LHCN-M2 (cell line): ENCODE data around the gene IRF8. TPM values are rescaled to one million over a fixed set of nuclear protein-coding genes. Genes with fewer than 3 reads are reported as not detected.

ENCODE experiments used
- DNase-seq: peaks from one replicate; pipeline ENCODE4 v3.0.0-alpha.2; 2012; ENCODE audit warnings: low read depth
- total RNA-seq: library from RNA; depleted of rRNA; stranded (reverse); fragments of >200 nt; gene quantifications from 2 replicates; pipeline ENCODE4 v1.2.3, GENCODE V29; 2014; rRNA removed

Gene IRF8
- total RNA-seq, 1 experiment from 2014 or later, result not detected

DNA sequence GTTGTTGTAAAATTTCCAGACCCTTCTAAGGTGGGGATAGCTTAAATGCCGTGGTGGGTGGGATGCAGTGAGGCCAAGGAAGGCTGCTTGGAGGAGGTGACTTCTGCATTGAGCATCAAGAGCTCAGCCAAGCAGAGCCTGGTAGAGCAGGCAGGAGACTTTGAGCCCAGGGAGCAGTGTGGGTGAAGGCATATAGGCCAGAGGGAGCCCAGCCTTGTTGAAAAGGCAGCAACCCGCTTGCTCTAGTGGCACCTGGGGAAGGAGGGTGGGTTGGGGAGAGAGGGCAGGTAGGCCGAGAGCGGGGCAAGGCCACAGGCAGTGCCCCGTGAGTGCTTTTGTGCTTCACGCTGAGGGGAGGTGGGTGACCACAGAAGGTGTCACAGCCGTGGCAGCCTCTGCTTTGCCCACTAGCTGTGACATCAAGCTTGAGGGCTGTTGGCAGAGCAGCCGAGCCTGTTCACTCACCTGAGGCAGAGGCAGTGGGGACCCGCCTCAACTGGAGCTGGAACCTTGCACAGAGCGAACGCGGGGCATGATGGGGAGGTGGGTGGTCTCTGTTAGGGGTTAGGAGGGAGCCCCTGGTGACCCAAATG, 56.1 kb downstream of the IRF8 start:
- no peak for DNase-seq

DNA sequence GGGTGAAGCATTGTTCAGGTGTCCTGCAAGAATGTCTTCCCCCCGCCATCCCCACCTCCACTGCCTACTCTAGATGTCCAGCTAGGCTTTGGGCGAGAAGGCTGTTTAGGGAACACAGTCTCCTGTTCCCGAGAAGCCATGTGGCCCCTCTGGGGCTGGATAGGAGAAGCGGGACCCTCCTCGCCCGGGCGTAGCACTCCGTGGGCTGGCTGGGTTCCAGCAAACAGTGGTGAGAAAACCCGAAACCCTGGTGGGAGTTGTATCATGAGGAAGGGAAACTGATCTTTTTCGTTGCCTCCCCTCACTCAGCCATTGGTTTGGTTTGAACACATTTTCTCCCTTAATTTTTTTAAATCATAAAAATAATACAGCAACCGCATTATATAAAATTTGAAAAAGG, 56.6 kb downstream of the IRF8 start:
- DNase-seq, result no peak

GRCh38 chr16:85956426-85956825, 57.5 kb downstream of the IRF8 start:
- no peak for DNase-seq

GRCh38 chr16:85958731-85959130, 59.8 kb downstream of the IRF8 start:
- no peak for DNase-seq

DNA sequence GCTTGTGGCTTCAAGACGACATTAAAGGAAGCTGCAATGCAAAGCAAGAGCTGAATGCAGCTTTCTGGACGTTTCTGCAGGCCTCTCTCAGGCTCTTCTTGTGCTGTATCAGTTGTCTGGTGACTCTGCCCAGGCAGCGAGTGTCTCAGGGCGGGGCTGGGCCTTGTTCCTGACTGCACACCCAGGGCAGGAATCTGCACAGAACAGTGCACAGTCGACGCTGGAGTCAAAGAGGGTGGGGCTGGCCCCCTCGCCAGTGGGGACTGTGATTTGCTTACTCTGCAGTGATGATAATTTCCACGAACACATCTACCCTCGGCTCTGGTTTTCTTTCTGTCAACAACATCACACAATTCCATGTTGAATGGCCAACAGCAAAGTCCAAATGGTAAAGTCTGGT, 60.7 kb downstream of the IRF8 start:
- no peak for DNase-seq

- DNase-seq, result no peak
Measured at GRCh38 chr16:85960486-85961046, 61.6 kb downstream of the IRF8 start.

DNA sequence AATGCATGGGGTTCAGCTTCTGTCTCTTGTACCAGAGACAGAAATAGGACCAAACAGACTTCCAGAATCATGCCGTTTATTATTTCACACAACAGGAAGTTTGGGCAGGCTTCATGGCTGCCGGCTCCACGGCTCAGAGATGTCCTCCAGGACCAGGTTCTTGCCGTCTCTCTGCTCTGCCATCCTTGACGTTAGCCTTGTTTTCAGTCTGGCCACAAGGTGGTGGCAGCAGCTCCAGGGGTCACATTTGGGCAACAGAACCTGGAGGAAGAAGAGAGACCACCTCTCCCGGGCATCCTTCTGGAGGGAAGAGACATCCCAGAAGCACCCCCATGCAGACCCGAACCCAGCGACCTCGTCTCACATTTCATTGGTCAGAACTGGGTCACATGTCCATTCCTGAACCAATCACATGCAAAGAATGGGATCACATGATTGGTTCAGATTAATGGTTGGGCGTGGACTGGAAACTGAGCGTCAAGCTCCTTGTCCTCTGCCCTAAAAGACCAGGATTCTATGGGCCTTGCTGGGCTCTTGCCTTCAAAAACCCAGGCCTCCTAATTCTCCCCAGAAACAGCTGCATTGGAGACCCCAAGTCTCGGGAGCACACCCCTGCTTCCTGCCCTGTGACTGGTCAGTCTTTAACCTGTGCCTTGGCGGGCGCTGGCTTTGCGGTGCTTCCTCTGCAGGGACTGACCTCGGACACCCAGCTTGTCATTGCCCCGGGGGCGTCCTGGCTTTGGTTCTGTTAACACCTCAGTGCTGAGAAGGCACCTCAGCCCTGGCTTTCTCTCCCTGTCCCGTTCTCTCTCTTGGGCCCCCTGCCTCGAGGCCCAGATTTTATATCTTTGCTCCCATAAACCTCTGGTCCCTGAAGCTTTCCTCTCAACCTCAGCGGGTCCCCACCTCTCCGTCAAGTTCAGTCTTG, 63.3 kb downstream of the IRF8 start:
- DNase-seq, result no peak

DNA sequence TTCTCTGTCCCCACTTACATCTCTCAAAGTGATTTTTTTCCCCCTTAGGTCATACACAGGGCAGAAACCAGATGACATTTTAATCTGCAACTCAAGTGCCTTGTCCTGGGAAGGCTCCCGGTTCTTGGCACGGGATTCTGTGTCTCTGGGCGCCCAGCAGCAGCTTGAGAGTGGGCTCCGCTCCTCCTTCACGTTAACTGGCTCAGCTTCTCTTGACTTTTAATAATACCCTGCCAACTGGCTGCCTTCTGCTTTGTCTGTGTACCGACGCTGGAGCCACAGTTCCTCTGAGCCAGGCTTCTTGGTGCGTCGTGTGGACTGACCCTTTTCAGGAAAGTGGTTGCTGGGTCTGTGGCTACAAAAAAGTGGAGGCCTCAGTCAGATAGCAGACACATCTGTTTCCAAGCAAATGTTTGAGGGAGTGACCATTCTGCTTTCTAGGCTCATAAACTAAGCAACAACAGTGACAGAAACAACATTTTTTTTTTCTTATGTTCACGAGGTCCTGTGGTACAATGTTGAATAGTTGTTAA, 64.9 kb downstream of the IRF8 start:
- no peak for DNase-seq

DNA sequence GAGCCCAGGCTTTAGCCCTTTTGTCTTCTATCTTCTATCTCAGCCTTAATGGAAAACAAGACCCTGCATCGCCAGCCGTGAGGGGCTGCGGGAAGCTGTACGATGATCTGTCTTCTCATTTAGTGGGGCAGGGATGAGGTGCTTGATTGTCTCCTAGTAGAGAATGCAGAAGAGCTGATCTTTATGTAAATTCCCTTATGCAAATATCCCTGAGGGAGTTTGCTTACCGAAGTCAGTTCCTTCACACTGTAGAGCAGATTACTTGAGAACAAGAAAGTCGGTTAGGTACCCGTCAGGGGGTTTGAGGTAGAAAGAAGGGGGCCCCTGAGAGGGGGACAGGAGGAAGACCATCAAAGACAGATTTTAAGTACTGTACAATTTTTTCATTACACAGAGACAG, 66.2 kb downstream of the IRF8 start:
- no peak for DNase-seq

DNA sequence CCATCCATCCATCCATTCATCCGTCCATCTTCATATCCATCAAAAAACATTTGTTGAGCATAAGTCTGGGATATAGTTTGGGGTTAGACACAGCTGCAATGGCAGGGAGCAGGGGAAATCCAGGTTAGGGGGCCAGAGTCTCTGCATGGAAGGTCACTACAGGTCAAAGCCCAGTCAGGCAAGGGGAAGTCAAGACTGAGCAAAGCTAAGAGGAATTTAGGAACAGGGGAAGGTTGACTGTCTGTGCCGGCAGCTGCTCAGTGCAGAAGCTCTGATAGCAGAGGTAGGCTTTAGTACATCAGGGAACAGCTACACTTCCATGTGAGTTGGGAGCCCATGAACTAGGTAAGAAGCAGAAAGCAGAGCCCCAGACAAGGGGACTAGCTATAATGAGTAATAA, 68.1 kb downstream of the IRF8 start:
- no peak for DNase-seq

DNA sequence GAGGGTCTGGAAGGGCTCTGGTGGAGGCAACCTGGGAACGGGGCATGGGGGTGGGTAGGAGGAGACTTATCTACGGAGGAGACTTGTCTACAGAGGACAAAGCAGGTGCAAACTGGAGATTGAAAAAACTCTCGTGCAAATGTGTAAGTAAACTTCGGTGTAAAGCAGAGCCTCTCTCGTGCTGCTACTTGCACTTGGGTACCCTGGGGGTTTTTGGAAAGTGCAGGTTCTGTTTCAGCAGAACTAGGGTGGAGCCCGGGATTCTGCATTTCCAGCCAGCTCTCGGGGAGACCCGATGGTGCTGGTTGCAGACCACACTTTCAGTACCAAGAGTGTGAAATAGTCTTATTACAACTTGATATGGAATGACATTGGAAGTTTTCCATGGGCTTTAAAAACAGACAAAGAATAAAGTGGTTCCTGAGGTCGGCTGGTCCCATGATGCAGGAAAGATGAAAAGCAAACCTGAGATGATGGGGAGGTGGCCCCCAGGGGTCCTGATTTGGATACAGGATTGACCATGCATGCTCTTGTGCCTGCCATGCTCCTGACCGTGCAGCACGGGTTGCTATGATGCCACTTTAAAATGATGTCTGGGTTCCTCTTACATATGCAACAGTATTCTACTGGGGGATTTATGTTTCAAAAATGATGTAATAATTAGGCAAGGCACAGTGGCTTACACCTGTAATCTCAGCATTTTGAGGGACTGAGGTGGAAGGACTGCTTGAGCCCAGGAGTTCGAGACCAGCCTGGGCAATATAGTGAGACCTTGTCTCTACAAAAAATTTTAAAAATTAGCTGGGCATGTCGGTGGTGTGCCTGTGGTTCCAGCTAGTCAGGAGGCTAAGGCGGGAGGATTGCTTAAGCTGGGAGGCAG, 69.3 kb downstream of the IRF8 start:
- no peak for DNase-seq

- no peak for DNase-seq
Measured at GRCh38 chr16:85969159-85969558, 70.2 kb downstream of the IRF8 start.

GRCh38 chr16:85969591-85969990, 70.6 kb downstream of the IRF8 start:
- no peak for DNase-seq

DNA sequence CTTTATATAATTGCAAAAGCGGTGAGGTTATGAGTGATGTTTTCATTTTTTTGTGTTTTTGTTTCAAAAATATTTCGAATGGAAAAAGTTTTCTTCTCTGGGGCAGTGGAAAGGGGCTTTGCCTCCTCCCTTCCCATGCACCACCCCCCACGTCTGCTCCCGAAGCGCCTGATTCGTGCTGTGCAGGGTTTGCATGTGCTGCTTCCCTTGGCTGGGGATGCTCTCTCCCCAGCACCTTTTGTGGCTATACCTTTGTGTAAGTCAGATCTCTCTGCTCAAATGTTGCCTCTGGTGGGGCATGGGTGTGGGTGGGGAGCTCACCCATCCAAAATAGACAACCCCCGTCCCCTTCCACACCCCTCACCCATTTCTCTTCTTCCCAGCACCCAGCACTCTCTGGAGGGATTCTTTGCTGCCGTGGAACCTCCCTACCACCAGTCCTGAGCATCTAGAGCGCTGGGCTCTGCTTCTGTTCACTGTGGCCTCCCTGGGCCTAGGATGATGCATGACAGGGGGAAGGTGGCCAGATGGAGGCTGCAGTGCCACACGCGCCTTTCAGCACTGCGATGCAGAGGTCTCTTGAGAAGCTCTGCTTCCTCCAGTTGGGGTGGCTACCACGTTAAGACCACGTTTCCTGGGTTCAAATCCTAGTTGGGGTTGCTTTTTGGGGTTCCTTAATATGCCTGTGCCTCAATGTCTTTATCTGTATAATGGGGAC, 71.2 kb downstream of the IRF8 start:
- no peak for DNase-seq

DNA sequence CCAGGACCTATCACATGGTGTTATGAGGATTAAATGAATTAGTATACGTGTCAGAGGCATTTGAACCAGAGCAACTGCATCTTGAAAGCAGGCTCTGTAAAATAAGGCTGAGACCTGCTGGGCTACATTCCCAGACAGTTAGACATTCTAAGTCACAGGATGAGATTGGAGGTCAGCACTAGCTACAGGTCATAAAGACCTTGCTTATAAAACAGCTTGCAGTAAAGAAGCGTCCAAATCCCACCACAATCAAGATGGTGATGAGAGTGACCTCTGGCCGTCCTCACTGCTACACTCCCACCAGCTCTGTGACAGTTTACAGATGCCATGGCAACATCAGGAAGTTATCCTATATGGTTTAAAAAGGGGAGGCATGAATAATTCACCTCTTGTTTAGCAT, 71.8 kb downstream of the IRF8 start:
- DNase-seq, result no peak

Other genes with a start within 250 kb of the IRF8 start
- gene GINS2, start 210.2 kb upstream of the IRF8 start, total RNA-seq, result 33.1 and 38.6 TPM in 2 replicates
- gene C16orf74, start 148.1 kb upstream of the IRF8 start, total RNA-seq, result not detected in 2 replicates
- 50.1 and 62.1 TPM in 2 replicates for gene EMC8, start 99.6 kb upstream of the IRF8 start, total RNA-seq
- gene COX4I1, start 99.5 kb upstream of the IRF8 start, total RNA-seq, result 367 and 373 TPM in 2 replicates